ENCODE measurements around the gene TRIM40.

DNA sequence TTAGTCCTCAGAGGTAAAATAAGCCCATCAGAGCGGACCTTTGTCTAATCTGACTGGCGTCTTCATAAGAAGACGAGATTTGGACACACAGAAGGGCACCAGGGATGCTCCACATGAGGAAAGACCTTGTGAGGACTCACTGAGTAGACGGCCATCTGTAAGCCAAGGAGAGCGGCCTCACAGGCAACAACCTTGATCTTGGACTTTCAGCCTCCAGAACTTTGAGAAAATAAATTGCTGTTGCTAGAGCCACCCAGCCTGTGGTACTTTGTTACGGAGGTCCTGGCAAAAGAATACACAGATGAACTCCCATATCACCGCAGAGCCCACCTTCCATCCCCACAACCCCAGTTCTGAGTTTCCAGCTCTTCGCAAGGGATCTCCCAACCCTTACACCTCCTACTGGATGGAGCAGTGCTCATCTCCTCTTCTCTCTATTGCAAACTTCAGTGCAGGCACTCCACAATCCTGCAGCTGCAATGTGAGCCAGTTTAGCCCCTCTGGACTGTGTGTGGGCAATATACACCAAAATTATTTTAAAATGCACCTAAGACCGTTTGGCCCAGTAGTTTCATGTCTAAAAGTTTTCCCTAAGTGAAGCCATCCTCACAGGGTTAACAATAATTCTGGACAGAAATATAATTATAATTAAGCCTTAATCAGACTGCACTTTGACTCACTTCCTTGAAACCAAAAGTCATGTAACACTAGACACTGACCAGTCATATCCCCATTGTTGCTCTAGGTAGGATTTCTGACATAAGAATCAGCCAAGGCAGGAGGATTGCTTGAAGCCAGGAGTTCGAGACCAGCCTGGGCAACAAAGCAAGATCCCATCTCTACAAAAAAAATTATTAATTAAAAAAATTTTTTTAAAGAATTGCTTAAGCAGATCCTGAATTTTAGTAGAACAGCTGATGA is 14.2 kb upstream of the TRIM40 start:
- TF ChIP-seq POLR2AphosphoS5 (IDR thresholded peaks at IDR 0.05; ENCODE audit: low read depth, low read length) (no peak), SPI1 (IDR thresholded peaks at IDR 0.05; ENCODE audit: low read depth, low read length) (no peak), POLR2A (IDR thresholded peaks at IDR 0.05; ENCODE audit: low read depth, low read length) (no peak), TAF1 (IDR thresholded peaks at IDR 0.05; ENCODE audit: low read depth, low read length) (no peak), POU2F2 (IDR thresholded peaks at IDR 0.05; ENCODE audit: low read depth, low read length) (no peak), PAX5 (IDR thresholded peaks at IDR 0.05; ENCODE audit: insufficient read depth, low read length, severe bottlenecking) (no peak)

All from GM12891 (cell line).